ENCODE results near the gene TBC1D22A. TPM values are rescaled to one million over a fixed set of nuclear protein-coding genes. Genes with fewer than 3 reads are reported as not detected.

TBC1D22A gene
- total RNA-seq, 1 donor from 2014 or later: 14.3 TPM

- Mint-ChIP-seq H3K4me1 (no peaks in the 10 kb centered on the region), H3K27me3 (ENCODE audit: low read depth) (peaks cover 3% of the 10 kb centered on the region), H3K27ac (ENCODE audit: unreplicated experiment) (peak overlapping the region; percentile 57), H3K9me3 (no peaks in the 10 kb centered on the region), H3K36me3 (ENCODE audit: low read depth) (no peaks in the 10 kb centered on the region), H3K4me3 (no peak overlapping the region)
- DNase-seq (ENCODE audit: low read depth, low spot score): no peak
- no peak for TF ChIP-seq CTCF (conservative IDR thresholded peaks at IDR 0.05)
These were observed 435.5 kb downstream of the TBC1D22A start for GRCh38 chr22:47197773-47198500.

GRCh38 chr22:47198801-47199251 lies 436.4 kb downstream of the TBC1D22A start:
- H3K4me1 Mint-ChIP-seq: no peaks in the 10 kb centered on the region
- no peak overlapping the region for H3K27ac Mint-ChIP-seq (ENCODE audit: unreplicated experiment)

GRCh38 chr22:47199261-47199978 lies 437.0 kb downstream of the TBC1D22A start:
- no peaks in the 10 kb centered on the region for H3K9me3 Mint-ChIP-seq
- TF ChIP-seq CTCF (conservative IDR thresholded peaks at IDR 0.05): no peak
- H3K27me3 Mint-ChIP-seq (ENCODE audit: low read depth): peaks cover 8% of the 10 kb centered on the region
- no peak overlapping the region for H3K27ac Mint-ChIP-seq (ENCODE audit: unreplicated experiment)
- no peaks in the 10 kb centered on the region for H3K4me1 Mint-ChIP-seq
- H3K36me3 Mint-ChIP-seq (ENCODE audit: low read depth): no peaks in the 10 kb centered on the region
- no peak overlapping the region for H3K4me3 Mint-ChIP-seq
- DNase-seq (ENCODE audit: low read depth, low spot score): no peak

More at GRCh38 chr22:47198801-47199251, 436.4 kb downstream of the TBC1D22A start:
- Mint-ChIP-seq H3K4me3 (no peak overlapping the region), H3K9me3 (no peaks in the 10 kb centered on the region), H3K27me3 (ENCODE audit: low read depth) (peaks cover 4% of the 10 kb centered on the region), H3K36me3 (ENCODE audit: low read depth) (no peaks in the 10 kb centered on the region)
- no peak for DNase-seq (ENCODE audit: low read depth, low spot score)
- TF ChIP-seq CTCF (conservative IDR thresholded peaks at IDR 0.05): no peak

GRCh38 chr22:47199979-47200272 lies 437.5 kb downstream of the TBC1D22A start:
- Mint-ChIP-seq H3K27me3 (ENCODE audit: low read depth) (peaks cover 8% of the 10 kb centered on the region), H3K27ac (ENCODE audit: unreplicated experiment) (no peak overlapping the region), H3K36me3 (ENCODE audit: low read depth) (no peaks in the 10 kb centered on the region), H3K4me1 (no peaks in the 10 kb centered on the region), H3K4me3 (no peak overlapping the region), H3K9me3 (no peaks in the 10 kb centered on the region)
- DNase-seq (ENCODE audit: low read depth, low spot score): no peak
- no peak for TF ChIP-seq CTCF (conservative IDR thresholded peaks at IDR 0.05)

- no peak for TF ChIP-seq CTCF (conservative IDR thresholded peaks at IDR 0.05)
- Mint-ChIP-seq H3K4me1 (no peaks in the 10 kb centered on the region), H3K27ac (ENCODE audit: unreplicated experiment) (no peak overlapping the region), H3K4me3 (no peak overlapping the region), H3K9me3 (no peaks in the 10 kb centered on the region), H3K27me3 (ENCODE audit: low read depth) (peaks cover 8% of the 10 kb centered on the region), H3K36me3 (ENCODE audit: low read depth) (no peaks in the 10 kb centered on the region)
- DNase-seq (ENCODE audit: low read depth, low spot score): no peak
These were observed 438.0 kb downstream of the TBC1D22A start for GRCh38 chr22:47200273-47201051.

All from neural crest cell (in vitro differentiated cells).